Measurements from ENCODE around the gene SSBP4. TPM values are rescaled to one million over a fixed set of nuclear protein-coding genes. Genes with fewer than 3 reads are reported as not detected.

Gene SSBP4
- total RNA-seq, 4 donors from 2014 or later = 40.5 to 75.6 (median 56.1) TPM

- intact Hi-C loops (cut with DNase I) = no loop called here
- TF ChIP-seq POLR2A (IDR thresholded peaks at IDR 0.05) (no peak), CTCF (IDR thresholded peaks at IDR 0.05) (no peak)
- Histone ChIP-seq H3K36me3 (peaks cover 0 to 8% of the 10 kb centered on the region in 2 donors), H3K27me3 (no peaks in the 10 kb centered on the region), H3K9me3 (no peaks in the 10 kb centered on the region), H3K4me3 (replicated peaks in 1 of 3) (no peak overlapping the region), H3K4me1 (peaks cover 0 to 16% of the 10 kb centered on the region in 2 donors), H3K27ac (no peak overlapping the region)
- no peak for DNase-seq
- 81 to 89% methylated on average over 8 of the region's 8 CpGs for WGBS, 2 donors
These were observed 54.0 kb downstream of the SSBP4 start for GRCh38 chr19:18473003-18473705.

- intact Hi-C loops (cut with DNase I) = no loop called here
These were observed 54.5 kb downstream of the SSBP4 start for GRCh38 chr19:18473706-18474087.

GRCh38 chr19:18474366-18474887, 55.2 kb downstream of the SSBP4 start:
- 87 to 91% methylated on average over 10 to 13 of the region's 13 CpGs for WGBS, 2 donors

More at GRCh38 chr19:18473706-18474087, 54.5 kb downstream of the SSBP4 start:
- Histone ChIP-seq H3K36me3 (peaks cover 0 to 8% of the 10 kb centered on the region in 2 donors), H3K4me3 (replicated peaks in 1 of 3) (no peak overlapping the region), H3K27ac (no peak overlapping the region), H3K9me3 (no peaks in the 10 kb centered on the region), H3K27me3 (no peaks in the 10 kb centered on the region), H3K4me1 (peaks cover 0 to 22% of the 10 kb centered on the region in 2 donors)
- 85 to 92% methylated on average over 8 of the region's 8 CpGs for WGBS, 2 donors
- DNase-seq = no peak
- no peak for TF ChIP-seq CTCF (IDR thresholded peaks at IDR 0.05)
- TF ChIP-seq POLR2A (IDR thresholded peaks at IDR 0.05) = no peak

GRCh38 chr19:18475004-18475453, 55.8 kb downstream of the SSBP4 start:
- 78 to 80% methylated on average over 5 of the region's 5 CpGs for WGBS, 2 donors
- Histone ChIP-seq H3K4me3 (replicated peaks in 1 of 3) (no peak overlapping the region), H3K4me1 (peaks cover 9 to 28% of the 10 kb centered on the region in 2 donors), H3K36me3 (peaks cover 0 to 8% of the 10 kb centered on the region in 2 donors), H3K27ac (no peak overlapping the region), H3K9me3 (no peaks in the 10 kb centered on the region), H3K27me3 (no peaks in the 10 kb centered on the region)
- no peak for TF ChIP-seq CTCF (IDR thresholded peaks at IDR 0.05)
- TF ChIP-seq POLR2A (IDR thresholded peaks at IDR 0.05) = no peak
- no peak for DNase-seq
- intact Hi-C loops (cut with DNase I) = no loop called here

More at GRCh38 chr19:18474366-18474887, 55.2 kb downstream of the SSBP4 start:
- H3K27ac ChIP-seq = no peak overlapping the region
- DNase-seq = no peak
- H3K4me1 ChIP-seq = peaks cover 3 to 28% of the 10 kb centered on the region in 2 donors
- no peaks in the 10 kb centered on the region for H3K9me3 ChIP-seq
- intact Hi-C loops (cut with DNase I) = no loop called here
- TF ChIP-seq CTCF (IDR thresholded peaks at IDR 0.05) = no peak
- no peak for TF ChIP-seq POLR2A (IDR thresholded peaks at IDR 0.05)
- peaks cover 0 to 8% of the 10 kb centered on the region in 2 donors for H3K36me3 ChIP-seq
- H3K4me3 ChIP-seq (replicated peaks in 1 of 3) = no peak overlapping the region
- H3K27me3 ChIP-seq = no peaks in the 10 kb centered on the region

GRCh38 chr19:18475762-18476331, 56.6 kb downstream of the SSBP4 start:
- TF ChIP-seq CTCF (IDR thresholded peaks at IDR 0.05) (no peak), POLR2A (IDR thresholded peaks at IDR 0.05) (no peak)
- peaks cover 16 to 30% of the 10 kb centered on the region in 2 donors for H3K4me1 ChIP-seq
- H3K9me3 ChIP-seq = no peaks in the 10 kb centered on the region
- no peaks in the 10 kb centered on the region for H3K27me3 ChIP-seq
- DNase-seq = no peak
- H3K36me3 ChIP-seq = peaks cover 0 to 7% of the 10 kb centered on the region in 2 donors
- no peak overlapping the region for H3K27ac ChIP-seq
- intact Hi-C loops (cut with DNase I) = no loop called here
- no peak overlapping the region for H3K4me3 ChIP-seq (replicated peaks in 1 of 3)
- WGBS, 2 donors = 81 to 89% methylated on average over 16 to 19 of the region's 19 CpGs
